GM21360 (cell line): ENCODE measurements around the gene INPP5B.

Experiments used
- ATAC-seq: cut with Tn5 transposase; IDR thresholded peaks from one replicate; pipeline ENCODE4 v1.9.1; 2021; ENCODE audit warnings: mild to moderate bottlenecking, moderate library complexity; ENCODE audit not compliant: unreplicated experiment

Gene INPP5B

DNA sequence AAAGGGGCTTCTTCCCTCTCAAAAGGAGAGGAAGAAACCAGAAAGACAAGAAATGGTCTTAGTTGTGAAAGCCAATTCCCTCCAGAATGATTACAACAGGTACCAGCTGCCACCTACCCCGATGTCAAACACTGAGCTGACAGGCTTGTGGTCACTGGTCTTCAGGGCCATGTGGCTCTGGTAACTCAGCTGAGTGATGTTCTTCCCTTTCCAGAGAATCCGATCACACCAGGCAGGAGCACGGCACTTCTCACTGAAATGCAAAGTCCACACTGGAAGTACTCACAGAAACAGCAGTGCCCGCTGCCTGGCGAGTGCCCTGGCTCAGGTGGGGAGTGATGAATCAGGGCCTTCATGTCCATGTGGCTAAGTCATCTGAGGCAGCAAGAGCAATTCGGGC is 68.8 kb downstream of the INPP5B start:
- no peak for ATAC-seq

- no peak for ATAC-seq
Measured at GRCh38 chr1:37875833-37876232, 71.0 kb downstream of the INPP5B start.

DNA sequence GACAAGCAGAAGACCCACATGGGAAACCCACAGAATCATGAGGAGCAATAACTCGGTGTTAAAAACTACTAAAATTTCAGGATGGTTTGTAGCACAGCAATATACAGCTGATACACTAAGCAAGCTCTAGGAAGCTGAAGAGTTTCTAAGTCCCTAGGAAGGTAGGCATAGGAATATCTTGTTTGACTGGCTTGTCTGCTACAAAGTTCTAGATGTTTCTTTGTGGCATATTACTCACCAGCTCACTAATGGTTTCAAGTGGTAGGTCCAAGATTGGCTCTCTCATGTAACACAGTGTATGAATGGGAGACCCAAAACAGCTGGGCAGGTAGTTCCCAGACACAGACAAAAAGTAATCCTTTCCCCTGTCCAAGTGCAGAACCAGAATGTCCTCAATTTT is 74.2 kb downstream of the INPP5B start:
- no peak for ATAC-seq

DNA sequence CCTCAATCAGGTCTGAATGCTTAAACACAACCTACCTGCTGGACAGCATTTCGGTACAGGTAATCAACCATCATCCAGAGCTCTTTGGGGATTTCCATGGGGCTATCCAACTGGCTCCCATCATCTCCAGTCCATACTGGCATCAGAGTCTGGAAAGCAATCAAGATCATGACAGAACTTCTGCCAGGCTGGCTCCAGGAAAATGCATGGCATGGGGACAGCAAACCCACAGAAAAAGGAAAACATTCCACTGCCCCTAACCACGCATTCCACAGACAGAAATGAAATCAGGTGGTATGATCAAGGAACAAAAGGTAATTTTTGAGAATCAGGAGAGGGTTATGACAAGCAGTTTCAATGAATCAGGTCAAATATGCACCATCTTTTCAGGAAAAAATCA is 78.4 kb downstream of the INPP5B start:
- ATAC-seq: no peak

- no peak for ATAC-seq
Measured at GRCh38 chr1:37867784-37868183, 79.1 kb downstream of the INPP5B start.

DNA sequence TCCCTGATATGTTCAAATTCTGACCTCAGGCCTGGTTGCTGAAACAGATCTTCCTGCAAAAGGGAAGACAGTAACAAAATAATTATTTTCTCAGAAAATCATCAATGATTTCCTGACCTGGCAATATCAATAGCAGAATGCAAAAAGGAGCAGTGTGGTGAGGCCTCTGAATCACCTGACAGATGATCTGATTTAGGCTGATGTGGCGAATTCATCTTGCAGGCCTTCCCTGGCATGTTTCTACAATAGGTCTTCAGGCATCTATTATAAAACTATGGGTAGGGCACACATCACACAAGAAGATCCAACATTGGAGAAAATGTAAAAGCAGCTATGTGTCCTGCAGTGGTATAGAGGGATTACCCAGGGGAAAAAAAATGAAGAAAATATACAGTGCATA is 80.4 kb downstream of the INPP5B start:
- no peak for ATAC-seq

GRCh38 chr1:37865348-37866120 is 81.3 kb downstream of the INPP5B start:
- ATAC-seq: no peak

- ATAC-seq: no peak
Measured at GRCh38 chr1:37862330-37862729, 84.5 kb downstream of the INPP5B start.

DNA sequence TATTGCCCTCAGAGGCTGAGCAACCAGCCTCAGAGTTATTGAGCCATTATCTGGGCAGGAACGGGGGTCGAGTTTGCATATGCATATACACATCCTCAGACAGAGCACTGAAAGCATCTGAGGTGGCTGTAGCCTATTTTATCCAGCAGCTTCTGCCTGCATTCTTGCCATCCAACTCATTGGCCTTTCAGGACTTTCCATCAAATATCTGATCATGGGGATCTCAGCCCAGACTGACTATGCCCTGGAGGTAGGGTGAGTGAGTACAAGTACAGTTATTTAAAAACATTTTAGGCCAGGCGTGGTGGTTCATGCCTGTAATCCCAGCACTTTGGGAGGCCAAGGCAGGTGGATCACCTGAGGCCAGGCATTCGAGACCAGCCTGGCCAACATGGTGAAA is 85.7 kb downstream of the INPP5B start:
- no peak for ATAC-seq

- ATAC-seq: no peak
Measured at GRCh38 chr1:37860346-37860666, 86.5 kb downstream of the INPP5B start.

GRCh38 chr1:37859507-37860345 is 87.1 kb downstream of the INPP5B start, which contains the start of gene MTF1:
Gene MTF1, minus strand, starts transcription at chr1:37859592. Its CDS starts 1,934 bp downstream, at chr1:37857658.
- peak; percentile 95 for ATAC-seq

DNA sequence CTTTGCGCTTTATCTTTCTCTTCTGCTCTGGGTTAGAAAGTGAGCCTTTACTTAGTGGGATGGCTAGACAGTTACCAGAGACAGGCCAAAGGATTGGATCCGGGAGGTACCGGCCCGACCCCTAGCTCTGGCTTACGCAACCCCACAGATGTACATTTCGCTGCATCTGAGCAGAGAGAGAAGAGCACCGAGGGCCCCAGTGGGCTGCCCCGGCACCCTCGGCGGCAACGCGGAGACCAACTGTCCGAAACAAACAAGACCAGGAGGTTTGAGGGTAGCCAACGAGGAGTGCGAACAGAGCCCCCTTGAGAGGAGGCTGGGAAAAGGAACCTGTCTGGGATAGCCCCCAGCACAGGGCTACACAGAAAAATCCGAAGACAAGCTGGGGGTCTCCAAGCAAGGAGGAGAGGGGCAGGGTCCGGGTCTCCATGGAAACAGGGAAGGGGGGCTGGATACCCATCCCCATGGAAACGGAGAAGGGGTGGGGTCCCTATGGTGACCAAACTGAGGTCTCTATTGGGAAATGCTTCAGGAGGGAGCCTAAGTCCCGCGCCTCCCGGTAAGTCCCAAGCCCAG is 87.8 kb downstream of the INPP5B start:
- ATAC-seq: peak; percentile 5

DNA sequence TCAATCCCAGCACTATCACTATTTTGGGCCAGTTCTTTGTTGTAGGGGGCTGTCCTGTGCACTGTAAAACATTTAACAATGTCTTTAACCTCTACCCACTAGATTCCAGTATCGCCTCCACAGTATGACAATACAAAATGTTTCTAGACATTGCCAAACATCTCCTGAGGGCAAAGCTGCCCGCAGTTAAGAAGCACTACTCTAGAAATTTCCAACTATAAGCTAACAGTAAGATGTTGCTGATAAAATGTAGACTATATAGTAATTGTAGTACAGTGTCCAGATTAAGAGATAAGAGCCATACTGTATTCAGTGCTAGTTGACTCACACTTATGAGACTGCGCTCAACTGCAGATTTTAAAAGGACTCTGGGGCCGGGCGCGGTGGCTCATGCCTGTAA is 92.4 kb downstream of the INPP5B start:
- ATAC-seq: no peak

- no peak for ATAC-seq
Measured at GRCh38 chr1:37853157-37853556, 93.7 kb downstream of the INPP5B start.

DNA sequence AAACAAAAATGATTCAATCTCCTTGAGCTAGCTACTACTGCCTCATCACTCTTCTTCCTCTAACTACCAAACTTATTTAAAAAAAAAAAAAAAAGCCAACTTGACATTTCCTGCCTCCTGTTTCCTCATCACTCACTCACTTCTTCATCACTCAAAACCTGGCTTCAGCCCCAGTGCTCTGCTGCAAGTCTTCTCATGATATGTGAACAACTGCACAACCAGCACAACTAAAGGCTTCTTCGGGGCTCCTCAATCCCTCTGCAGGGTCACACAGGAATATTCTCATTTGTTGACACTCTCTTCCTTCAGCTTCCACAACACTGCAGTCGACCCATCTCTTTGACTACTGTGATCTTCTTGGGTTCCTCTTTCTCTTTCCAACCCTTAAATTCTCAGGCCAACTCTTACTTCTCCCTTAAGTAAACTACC is 95.1 kb downstream of the INPP5B start:
- no peak for ATAC-seq

DNA sequence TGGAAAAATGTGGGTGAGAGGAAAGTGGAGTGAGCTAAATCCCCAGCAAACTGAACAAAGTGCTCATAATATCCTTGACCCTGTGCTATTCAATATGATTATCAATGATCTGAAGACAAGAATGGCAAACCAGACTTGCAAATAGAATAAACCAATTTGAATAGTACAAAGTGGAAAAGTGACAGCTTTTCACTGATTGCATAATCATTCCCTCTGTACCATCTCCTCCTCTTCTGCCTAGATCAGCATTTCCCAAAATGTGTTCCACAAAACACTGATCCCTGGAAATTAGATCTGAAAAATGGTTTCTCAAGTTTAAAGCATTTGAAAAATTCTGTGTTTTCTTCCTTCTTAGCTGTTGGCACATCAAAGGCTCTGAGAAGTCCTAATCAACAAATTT is 95.6 kb downstream of the INPP5B start:
- no peak for ATAC-seq

DNA sequence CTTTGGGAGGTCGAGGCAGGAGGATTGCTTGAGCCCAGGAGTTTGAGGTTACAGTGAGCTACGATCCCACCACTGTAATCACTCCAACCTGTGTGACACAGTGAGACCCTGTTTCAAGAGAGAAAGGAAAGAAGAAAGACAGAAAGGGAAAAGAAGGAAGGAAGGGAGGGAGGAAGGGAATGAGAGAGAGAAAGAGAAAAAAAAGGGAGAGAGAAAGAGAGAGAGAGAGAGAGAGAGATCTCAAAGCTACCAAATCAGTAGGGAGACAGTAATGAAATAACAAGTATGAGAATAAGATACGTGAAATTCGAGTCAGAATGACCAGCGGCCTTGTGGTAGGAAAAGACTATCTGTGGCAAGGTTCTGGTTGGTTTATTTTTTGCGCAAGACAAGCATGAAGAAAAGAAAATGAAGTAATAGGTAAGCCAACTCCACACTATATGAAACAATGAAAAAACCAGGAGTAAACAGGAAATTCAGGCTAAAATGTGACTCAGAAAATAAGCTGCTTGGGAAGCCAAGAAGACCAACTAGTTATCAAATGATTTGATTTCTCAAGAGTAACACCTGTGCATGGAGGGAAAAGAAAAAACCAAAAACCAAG is 96.4 kb downstream of the INPP5B start:
- ATAC-seq: no peak

DNA sequence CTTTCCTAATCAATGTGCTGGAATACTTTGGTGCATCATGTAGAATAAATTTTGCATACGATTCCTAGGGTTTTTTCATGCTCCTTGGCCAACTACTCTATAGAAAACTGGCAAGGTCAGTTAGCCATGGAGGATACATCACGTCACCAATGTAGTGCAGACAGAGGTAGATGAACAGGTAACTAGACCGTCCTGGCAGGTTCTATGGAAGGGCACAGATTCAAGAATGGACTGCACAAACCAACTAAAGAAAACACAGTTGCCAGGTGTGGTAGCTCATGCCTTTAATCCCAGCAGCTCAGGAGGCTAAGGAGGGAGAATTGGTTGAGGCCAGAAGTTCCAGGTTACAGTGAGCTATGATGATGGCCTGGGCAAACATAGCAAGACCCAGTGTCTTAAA is 97.4 kb downstream of the INPP5B start:
- ATAC-seq: no peak

- ATAC-seq: no peak
Measured at GRCh38 chr1:37846647-37847339, 100.1 kb downstream of the INPP5B start.

DNA sequence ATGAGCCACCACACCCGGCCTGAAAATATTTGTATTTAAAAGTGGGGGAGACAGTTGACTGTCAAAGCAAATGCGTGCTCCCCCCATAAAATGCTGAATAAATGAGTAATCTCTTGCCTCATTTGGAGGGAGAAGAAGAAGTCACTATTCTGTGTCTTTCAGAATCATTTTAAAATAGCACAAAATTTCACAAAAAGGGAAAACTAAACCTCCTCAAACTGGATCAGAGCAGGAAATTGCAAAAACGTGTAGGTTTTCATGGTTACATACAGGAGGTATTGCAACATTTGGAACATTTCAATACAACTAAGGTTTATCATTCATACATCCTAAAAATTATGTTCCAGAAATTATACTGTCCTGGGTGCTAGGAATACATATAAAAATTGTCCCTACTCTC is 101.1 kb downstream of the INPP5B start:
- ATAC-seq: no peak
